ENCODE results near the gene DUSP6. TPM values are rescaled to one million over a fixed set of nuclear protein-coding genes. Genes with fewer than 3 reads are reported as not detected.
A peak's percentile ranks its signal among the peaks of the same experiment; 100 is the strongest.

The DUSP6 gene
- total and polyA plus RNA-seq, 2 of the 8 experiments (the other 6 are each of a cell fraction or from before 2014, with no cell fraction given), result 99.3 to 179 TPM

DNA sequence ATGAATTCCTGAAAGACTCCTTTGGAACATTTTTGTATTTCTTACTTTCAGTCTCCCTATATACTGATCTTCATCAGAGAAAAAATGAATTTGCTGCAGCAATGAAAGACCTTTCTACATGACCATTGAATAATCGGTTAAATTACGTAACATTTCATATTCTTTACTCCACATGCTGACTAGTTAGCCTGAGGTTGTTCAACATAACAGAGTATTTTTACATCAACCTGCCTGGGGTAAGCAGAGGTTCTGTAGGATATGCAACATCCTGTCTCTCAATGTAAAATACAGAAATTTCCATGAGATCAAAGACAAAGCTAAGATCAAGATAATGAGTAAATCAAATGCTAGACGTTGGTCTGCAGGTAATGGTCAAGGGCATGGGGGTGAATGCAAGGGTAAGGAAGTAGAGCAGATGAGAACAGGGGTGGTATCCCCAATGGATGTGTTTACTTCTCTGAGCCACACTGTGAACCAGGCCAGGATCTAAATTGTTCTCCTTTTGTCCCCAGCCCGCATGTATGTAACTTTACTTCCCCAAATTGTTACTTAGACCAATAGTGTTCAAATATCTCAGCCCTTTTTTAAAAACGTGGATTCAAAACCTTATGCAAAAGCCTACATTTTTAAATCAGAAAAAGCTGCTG lies 45.4 kb downstream of the DUSP6 start:
- H3K27ac ChIP-seq (ENCODE audit: low read depth, low read length), result no peak overlapping the region
- no peak for DNase-seq (ENCODE audit: low read depth in 1 of 2, low spot score in 2 of 2)
- no peaks in the 10 kb centered on the region for H3K79me2 ChIP-seq (ENCODE audit: control insufficient read depth in 1 of 2, insufficient read depth in 2 of 2, low read length in 2 of 2)
- H4K20me1 ChIP-seq (replicated peaks in 1 of 2; ENCODE audit: control insufficient read depth in 1 of 2, insufficient read depth in 2 of 2, low read length in 2 of 2), result no peaks in the 10 kb centered on the region
- no peak overlapping the region for H4K8ac ChIP-seq (ENCODE audit: extremely low read depth, insufficient read depth, low read length)
- peak overlapping the region; percentile 27; the same call in 1 of the 2 replicates for H2AFZ ChIP-seq (ENCODE audit: low read length)
- ChIA-PET CTCF (ENCODE audit: partially characterized antibody) (interaction anchor here (0.9 to 1.0 kb wide), 2 partner anchors 152 to 254 kb away, joined by 3 to 4 read pairs; no protein-coding TSS in a partner anchor), POLR2A (ENCODE audit: partially characterized antibody) (no interaction called here)
- H3K23ac ChIP-seq (ENCODE audit: insufficient read length), result no peak overlapping the region
- no peak overlapping the region for H3K18ac ChIP-seq (ENCODE audit: extremely low read depth, low read length)
- WGBS, 2 experiments (ENCODE audit: extremely low coverage in 1 of 2, insufficient coverage in 1 of 2, insufficient read length in 1 of 2, insufficient replicate concordance in 2 of 2, low coverage in 1 of 2, low lambda C conversion rate in 2 of 2, missing lambda C conversion rate in 1 of 2), result 64% methylated on average over 5 of the region's 5 CpGs; no CpG with 5 or more reads in 1 of the 2 experiments
- H3K9me3 ChIP-seq (ENCODE audit: insufficient read depth in 2 of 2, low read depth in 1 of 2, low read length in 1 of 2), result no peaks in the 10 kb centered on the region
- H3K36me3 ChIP-seq (ENCODE audit: control insufficient read depth in 2 of 4, insufficient read depth in 4 of 4, low read length in 3 of 4), result no peaks in the 10 kb centered on the region
- H3K4me2 ChIP-seq (ENCODE audit: insufficient read depth in 1 of 2, low read depth in 2 of 2, low read length in 2 of 2), result no peak overlapping the region
- H2BK15ac ChIP-seq (ENCODE audit: low read length), result no peak overlapping the region
- H2AK5ac ChIP-seq (ENCODE audit: low read depth, low read length), result no peak overlapping the region
- no peak overlapping the region for H3K4ac ChIP-seq (replicated peaks; ENCODE audit: insufficient read length, low read depth, low read length)
- no peak overlapping the region for H2BK20ac ChIP-seq (ENCODE audit: low read length)
- H3K23me2 ChIP-seq (ENCODE audit: low read depth, low read length), result no peaks in the 10 kb centered on the region
- H2BK12ac ChIP-seq (ENCODE audit: low read depth, low read length), result no peak overlapping the region; the same call in 1 of the 2 replicates
- no peak overlapping the region for H3K9ac ChIP-seq (replicated peaks in 1 of 4; ENCODE audit: extremely low read depth in 1 of 4, low read depth in 3 of 4, low read length in 3 of 4)
- H3K79me1 ChIP-seq (ENCODE audit: low read depth, low read length), result no peaks in the 10 kb centered on the region
- no peak overlapping the region for H4K91ac ChIP-seq (replicated peaks; ENCODE audit: insufficient read length, low read length)
- no peak for FAIRE-seq
- TF ChIP-seq RBBP5 (IDR thresholded peaks at IDR 0.05; ENCODE audit: borderline replicate concordance, low read depth, low read length) (no peak), NRF1 (IDR thresholded peaks at IDR 0.05; ENCODE audit: low read depth, low read length) (no peak), KDM1A (IDR thresholded peaks at IDR 0.05; ENCODE audit: borderline replicate concordance, low read length) (no peak), TAF7 (optimal IDR thresholded peaks at IDR 0.05; ENCODE audit: borderline replicate concordance, low read depth, low read length) (no peak)
- H2BK120ac ChIP-seq (replicated peaks; ENCODE audit: low read depth, low read length), result no peak overlapping the region
- H4K5ac ChIP-seq (ENCODE audit: insufficient read length, low read depth, low read length), result no peak overlapping the region
- no peak overlapping the region for H3K4me3 ChIP-seq (ENCODE audit: extremely low read depth in 1 of 4, insufficient read depth in 2 of 4, low read depth in 3 of 4, low read length in 4 of 4)
- no peak overlapping the region for H2BK5ac ChIP-seq (ENCODE audit: low read depth, low read length)
- H3K56ac ChIP-seq (replicated peaks; ENCODE audit: insufficient read length, low read depth, low read length), result no peak overlapping the region
- H3K4me1 ChIP-seq (replicated peaks in 1 of 4; ENCODE audit: control insufficient read depth in 3 of 4, insufficient read depth in 4 of 4, low read length in 3 of 4), result peaks cover 0 to 4% (median 0%) of the 10 kb centered on the region in 4 experiments; a peak in 1 of 7 replicates
- H3K14ac ChIP-seq (ENCODE audit: insufficient read length), result no peak overlapping the region
- peaks cover 0 to 1% (median 0%) of the 10 kb centered on the region in 4 experiments; a peak in 1 of 7 replicates for H3K27me3 ChIP-seq (replicated peaks in 1 of 4; ENCODE audit: control insufficient read depth in 3 of 4, extremely low read depth in 1 of 4, insufficient read depth in 3 of 4, low read length in 3 of 4)
